Measurements from ENCODE around the gene DIS3L2. TPM values are rescaled to one million over a fixed set of nuclear protein-coding genes. Genes with fewer than 3 reads are reported as not detected.
"Not testable (repeated sequence)": the region's sequence is repeated elsewhere in the genome, so short reads cannot be mapped to it uniquely, and the experiment has no call there.

Gene DIS3L2
- total RNA-seq, 1 experiment from 2014 or later = 22.7 TPM

DNA sequence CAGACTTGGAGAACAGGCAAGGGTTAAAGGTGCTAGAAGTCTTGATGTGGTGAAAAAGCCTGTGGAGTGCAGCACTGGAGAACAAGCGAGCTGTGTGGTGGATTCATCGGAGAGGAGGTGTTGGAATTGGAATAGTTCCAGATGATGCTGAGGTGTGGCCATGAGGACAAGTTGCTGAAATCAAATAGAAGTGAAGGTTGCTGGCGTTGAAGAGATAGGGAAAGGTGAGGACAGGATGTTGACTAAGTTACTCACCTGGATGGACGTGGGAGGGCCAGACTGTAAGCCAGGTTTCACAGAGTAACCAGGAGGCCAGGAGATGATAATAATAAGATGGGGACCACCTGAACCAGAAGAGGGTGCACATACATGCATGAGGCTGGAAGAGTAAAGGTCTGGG lies 173.4 kb downstream of the DIS3L2 start:
- H3K36me3 ChIP-seq (replicated peaks; ENCODE audit: control insufficient read depth, insufficient read depth, low read length) = no peaks in the 10 kb centered on the region
- H3K4me3 ChIP-seq (ENCODE audit: insufficient read depth, low read depth, low read length) = no peak overlapping the region
- H3K27me3 ChIP-seq (ENCODE audit: control insufficient read depth, insufficient read depth, low read length) = no peaks in the 10 kb centered on the region
- DNase-seq = no peak

DNA sequence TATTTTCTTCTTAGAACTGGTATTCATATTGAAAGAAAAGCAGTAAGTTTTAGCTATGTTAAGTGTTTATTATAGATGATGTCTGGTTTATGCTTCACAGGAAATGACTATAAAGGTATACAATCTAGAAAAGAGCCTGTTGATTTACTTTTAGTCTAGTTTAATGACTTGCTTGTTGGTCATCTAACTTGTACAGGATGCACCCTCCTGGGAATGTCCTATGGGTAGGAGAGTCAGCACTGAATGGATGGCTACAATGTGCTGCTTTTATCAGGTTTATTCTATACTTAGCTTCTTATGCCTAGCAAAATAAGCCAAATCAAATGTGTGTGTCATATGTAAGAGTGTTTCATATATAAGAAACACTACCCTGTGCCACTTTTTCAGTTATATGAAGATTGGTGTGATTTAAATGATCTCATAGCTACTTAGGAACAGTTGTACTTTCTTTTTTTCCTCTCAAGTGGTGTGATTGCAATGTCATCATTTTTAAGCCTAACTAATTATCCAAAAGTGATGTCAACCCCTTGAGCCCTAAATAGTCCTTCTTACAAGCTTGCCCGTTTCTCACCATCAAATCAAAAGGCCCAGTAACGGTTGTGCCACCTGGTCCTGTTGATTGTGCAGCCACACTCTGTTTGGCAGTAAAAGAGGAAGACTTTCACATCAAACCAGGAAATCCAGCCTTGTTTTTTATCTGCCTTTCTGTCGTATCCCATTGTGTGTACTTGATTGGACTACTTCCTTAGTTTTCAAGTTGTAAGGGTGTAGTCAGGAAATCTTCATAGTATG lies 176.0 kb downstream of the DIS3L2 start:
- no peaks in the 10 kb centered on the region for H3K36me3 ChIP-seq (replicated peaks; ENCODE audit: control insufficient read depth, insufficient read depth, low read length)
- DNase-seq = no peak
- no peaks in the 10 kb centered on the region for H3K27me3 ChIP-seq (ENCODE audit: control insufficient read depth, insufficient read depth, low read length)
- no peak overlapping the region for H3K4me3 ChIP-seq (ENCODE audit: insufficient read depth, low read depth, low read length)

DNA sequence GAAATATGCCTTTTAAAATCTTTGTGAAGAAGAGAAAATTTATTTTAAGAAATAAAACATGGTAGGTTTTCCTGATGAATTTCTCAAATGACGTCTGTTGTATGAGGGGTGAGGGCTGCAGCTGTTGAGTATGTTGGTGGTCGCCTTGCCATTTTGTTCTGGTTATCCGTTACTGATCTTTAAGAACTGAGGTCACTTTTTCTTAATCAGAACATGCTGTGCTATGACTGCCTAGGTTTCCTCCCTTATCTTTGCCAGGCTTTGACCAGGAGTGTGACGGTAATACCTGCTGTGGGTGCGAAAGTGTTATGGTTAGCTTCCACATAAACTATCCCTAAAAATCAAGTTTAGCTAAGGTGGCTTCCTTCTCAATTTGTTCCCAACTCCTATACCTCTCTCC lies 176.9 kb downstream of the DIS3L2 start:
- H3K4me3 ChIP-seq (ENCODE audit: insufficient read depth, low read depth, low read length) = no peak overlapping the region
- no peaks in the 10 kb centered on the region for H3K36me3 ChIP-seq (replicated peaks; ENCODE audit: control insufficient read depth, insufficient read depth, low read length)
- H3K27me3 ChIP-seq (ENCODE audit: control insufficient read depth, insufficient read depth, low read length) = no peaks in the 10 kb centered on the region
- no peak for DNase-seq

DNA sequence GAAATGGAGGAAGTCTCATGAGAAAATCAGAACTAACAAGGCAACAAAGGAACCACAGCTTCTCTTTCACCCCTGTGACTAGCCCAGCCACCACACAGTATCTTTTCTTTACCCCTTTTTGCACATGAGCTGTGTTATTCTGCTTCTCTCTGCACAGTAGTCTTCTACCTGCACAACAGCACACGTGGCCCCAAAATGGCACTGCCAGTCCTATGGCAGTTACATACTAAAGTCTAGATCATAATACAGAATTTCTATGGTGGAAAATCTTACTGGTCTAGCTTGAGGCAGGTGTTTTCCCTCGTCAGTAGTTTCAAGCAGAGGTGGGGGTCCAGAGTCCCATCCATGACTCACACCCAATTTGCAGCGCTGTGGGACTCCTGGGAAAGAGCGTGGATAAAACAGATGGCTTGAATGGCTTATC lies 177.7 kb downstream of the DIS3L2 start:
- no peak for DNase-seq
- H3K4me3 ChIP-seq (ENCODE audit: insufficient read depth, low read depth, low read length) = no peak overlapping the region
- no peaks in the 10 kb centered on the region for H3K36me3 ChIP-seq (replicated peaks; ENCODE audit: control insufficient read depth, insufficient read depth, low read length)
- no peaks in the 10 kb centered on the region for H3K27me3 ChIP-seq (ENCODE audit: control insufficient read depth, insufficient read depth, low read length)

DNA sequence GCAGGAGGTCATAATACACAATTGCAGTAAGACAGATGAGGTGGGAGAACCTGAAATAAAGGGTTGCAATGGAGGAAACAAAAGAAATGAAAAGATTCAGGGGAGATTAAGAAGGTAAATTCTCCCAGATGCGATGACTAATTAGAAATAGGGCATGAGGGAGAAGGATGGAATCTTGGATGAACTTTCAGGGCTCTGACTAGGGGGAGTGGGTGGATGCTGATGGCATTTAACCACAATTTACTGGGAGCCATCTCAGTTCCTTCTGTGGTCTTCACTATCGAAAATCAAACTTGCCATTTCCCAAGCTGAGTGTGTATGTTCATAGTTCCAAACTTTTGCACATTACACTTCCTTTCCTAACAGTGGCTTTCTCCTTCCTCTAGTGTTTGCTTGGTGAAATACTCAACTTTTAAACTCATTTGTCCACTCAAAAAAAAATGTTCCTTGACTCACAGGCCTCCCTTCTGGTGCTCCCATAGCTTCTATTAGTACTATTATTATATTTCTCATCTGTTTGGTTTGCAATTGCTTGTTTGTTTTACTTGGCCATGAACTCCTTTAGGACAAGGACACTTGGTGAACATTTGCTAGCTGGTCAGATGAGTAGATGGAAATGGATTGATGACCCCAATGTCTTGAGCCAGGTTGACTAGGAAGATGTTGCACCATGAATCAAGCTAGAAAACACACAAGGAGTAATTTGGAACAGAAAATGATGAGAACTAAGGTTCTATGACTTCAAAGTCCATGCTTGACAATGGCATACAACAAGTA lies 178.5 kb downstream of the DIS3L2 start:
- no peaks in the 10 kb centered on the region for H3K27me3 ChIP-seq (ENCODE audit: control insufficient read depth, insufficient read depth, low read length)
- no peaks in the 10 kb centered on the region for H3K36me3 ChIP-seq (replicated peaks; ENCODE audit: control insufficient read depth, insufficient read depth, low read length)
- no peak for DNase-seq
- no peak overlapping the region for H3K4me3 ChIP-seq (ENCODE audit: insufficient read depth, low read depth, low read length)

DNA sequence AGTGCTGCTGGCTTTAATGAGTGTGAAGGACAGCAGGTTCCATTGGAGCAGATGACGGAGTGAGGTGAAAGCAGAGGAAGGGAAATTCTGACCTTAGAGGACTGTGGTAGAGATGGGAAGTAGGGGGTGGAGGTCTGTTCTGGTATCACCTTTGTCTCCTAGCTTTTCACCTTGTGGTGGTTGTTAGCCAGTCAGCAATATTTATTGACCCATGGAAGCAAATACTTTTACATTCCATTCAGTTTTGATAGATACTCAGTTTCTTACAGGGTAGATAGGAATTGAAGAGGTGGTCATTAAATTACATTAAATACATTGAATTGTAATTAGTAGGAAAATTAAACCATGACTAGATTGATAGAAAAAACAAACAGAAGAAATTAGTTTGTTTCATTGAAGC lies 180.1 kb downstream of the DIS3L2 start:
- H3K27me3 ChIP-seq (ENCODE audit: control insufficient read depth, insufficient read depth, low read length) = no peaks in the 10 kb centered on the region
- H3K4me3 ChIP-seq (ENCODE audit: insufficient read depth, low read depth, low read length) = no peak overlapping the region
- no peak for DNase-seq
- H3K36me3 ChIP-seq (replicated peaks; ENCODE audit: control insufficient read depth, insufficient read depth, low read length) = no peaks in the 10 kb centered on the region

DNA sequence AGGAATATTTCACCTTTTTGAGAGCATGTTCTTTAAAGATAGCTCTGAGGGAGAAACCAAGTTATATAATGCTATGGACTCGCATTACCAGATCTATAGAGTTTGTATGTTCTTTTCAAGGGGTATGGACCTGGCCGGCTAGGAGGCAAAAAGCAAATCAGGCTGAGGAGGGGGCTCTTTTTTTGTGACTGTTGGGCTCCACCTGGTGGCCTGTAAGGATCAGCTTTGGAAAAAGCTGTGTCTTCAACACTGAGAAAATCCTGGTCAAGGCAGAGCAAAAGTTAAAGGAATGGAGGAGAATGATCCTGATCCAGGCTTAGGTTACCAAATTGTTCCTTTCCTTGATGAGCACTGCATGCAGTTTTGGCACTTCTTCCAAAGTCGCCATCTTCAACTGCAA lies 180.5 kb downstream of the DIS3L2 start:
- H3K36me3 ChIP-seq (replicated peaks; ENCODE audit: control insufficient read depth, insufficient read depth, low read length) = no peaks in the 10 kb centered on the region
- peak; percentile 50 for DNase-seq
- no peak overlapping the region for H3K4me3 ChIP-seq (ENCODE audit: insufficient read depth, low read depth, low read length)
- no peaks in the 10 kb centered on the region for H3K27me3 ChIP-seq (ENCODE audit: control insufficient read depth, insufficient read depth, low read length)

DNA sequence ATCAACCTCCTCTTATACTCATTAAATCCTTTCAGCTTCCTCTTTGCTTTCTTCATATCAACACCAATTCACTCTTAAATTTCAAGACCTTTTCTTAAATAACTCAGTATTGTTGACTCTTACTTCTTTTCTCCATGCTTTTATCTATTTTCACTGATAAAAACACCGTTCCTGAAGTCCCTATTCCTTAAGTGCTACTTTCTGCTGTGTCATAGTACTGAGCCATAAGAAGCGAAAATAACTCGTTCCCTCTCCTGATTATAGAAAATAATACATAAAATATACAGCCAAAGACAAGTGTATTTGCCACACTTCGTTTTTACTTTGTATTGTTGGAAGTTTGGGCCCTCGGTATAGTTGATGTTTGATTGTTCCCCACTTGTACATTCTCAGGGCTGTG lies 181.0 kb downstream of the DIS3L2 start:
- no peaks in the 10 kb centered on the region for H3K27me3 ChIP-seq (ENCODE audit: control insufficient read depth, insufficient read depth, low read length)
- no peak for DNase-seq
- no peak overlapping the region for H3K4me3 ChIP-seq (ENCODE audit: insufficient read depth, low read depth, low read length)
- H3K36me3 ChIP-seq (replicated peaks; ENCODE audit: control insufficient read depth, insufficient read depth, low read length) = no peaks in the 10 kb centered on the region

DNA sequence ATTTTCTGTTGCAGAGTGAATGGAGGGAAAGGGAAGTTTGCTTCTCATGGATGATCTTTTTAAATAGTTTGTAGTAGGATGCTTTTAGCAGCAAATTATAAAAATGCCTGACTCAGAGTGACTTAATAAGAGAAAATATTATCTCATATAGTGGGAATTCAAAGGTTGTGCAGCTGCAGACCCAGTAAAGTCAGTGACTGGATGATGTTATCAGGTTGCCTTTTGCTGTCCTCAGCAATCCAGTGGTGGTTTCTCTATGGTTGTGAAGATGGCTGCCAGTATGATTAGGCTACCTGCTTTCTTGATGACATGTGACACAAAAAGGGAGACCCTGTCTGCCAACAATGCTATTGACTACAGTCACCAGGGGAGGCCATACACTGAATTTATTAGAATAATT lies 184.8 kb downstream of the DIS3L2 start:
- DNase-seq = no peak
- Histone ChIP-seq H3K27me3 (ENCODE audit: control insufficient read depth, insufficient read depth, low read length) (no peaks in the 10 kb centered on the region), H3K36me3 (replicated peaks; ENCODE audit: control insufficient read depth, insufficient read depth, low read length) (no peaks in the 10 kb centered on the region), H3K4me3 (ENCODE audit: insufficient read depth, low read depth, low read length) (no peak overlapping the region)

DNA sequence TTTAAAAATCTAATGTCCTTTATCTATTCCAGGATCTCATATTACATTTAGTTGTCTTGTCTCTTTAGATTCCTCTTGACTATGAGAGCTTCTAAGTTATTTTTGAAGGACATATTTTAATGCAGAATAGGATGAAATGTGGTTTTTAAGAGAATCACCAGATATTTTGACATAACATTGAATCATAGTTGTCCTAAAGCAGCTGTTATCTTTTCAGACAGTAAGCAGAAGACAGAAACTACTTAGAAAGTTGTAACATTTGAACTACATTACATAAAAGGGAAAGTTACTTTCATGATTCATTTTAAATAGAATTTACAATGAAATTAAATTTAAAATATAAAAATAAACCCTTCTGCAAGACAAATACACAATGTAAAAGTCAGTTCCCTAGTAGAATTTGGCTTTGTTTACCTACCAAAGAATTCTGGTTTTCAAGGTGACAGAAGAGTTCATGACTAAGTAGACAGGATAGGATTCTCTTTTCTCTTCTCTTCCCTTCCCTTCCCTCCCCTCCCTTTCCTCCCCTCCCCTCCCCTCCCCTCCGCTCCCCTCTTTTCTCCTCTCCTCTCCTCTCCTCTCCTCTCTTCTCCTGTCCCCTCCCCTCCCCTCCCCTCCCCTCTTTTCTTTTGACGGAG lies 186.0 kb downstream of the DIS3L2 start:
- Histone ChIP-seq H3K27me3 (ENCODE audit: control insufficient read depth, insufficient read depth, low read length) (no peaks in the 10 kb centered on the region), H3K36me3 (replicated peaks; ENCODE audit: control insufficient read depth, insufficient read depth, low read length) (no peaks in the 10 kb centered on the region), H3K4me3 (ENCODE audit: insufficient read depth, low read depth, low read length) (no peak overlapping the region)
- no peak for DNase-seq

DNA sequence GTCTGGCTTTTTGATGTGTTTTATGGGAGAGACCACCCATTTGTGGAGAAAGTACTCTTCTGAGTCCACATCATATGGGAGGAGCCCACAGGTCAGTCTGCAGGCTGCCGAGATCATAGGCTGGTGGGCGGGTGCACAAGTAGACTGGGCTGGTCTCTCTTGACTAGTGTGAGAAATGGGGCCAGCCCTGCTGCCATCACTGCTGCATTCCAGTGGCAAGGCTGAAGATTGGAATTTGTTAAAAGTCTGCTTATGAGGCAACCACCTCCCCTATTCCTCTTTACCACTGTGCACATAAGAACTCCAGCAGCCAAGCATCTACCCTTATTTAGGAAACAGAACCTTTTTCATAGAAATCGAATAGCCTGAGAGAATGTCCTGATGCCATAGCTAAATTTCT lies 200.7 kb downstream of the DIS3L2 start:
- Histone ChIP-seq H3K4me3 (ENCODE audit: insufficient read depth, low read depth, low read length) (no peak overlapping the region), H3K36me3 (replicated peaks; ENCODE audit: control insufficient read depth, insufficient read depth, low read length) (no peaks in the 10 kb centered on the region), H3K27me3 (ENCODE audit: control insufficient read depth, insufficient read depth, low read length) (no peaks in the 10 kb centered on the region)
- DNase-seq = no peak

DNA sequence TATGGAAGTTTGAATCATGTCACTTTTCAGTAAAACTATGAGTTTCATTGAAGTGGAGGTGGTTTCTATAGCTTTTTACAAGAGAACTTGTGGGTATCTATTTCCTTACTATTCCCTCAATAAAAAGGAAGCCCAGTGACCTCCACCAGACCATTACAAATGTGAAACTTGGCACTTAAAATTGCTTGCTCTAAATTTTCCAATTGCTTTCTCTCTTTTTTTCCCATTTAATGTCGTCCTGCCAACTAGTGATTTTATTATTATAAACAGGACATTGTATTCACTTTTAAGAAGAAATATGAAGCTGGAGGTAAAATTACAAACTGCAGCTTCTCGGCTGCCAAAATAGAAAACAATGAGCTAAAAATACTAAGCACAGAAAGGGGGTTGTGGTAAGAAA lies 208.9 kb downstream of the DIS3L2 start:
- H3K36me3 ChIP-seq (replicated peaks; ENCODE audit: control insufficient read depth, insufficient read depth, low read length) = no peaks in the 10 kb centered on the region
- no peak overlapping the region for H3K4me3 ChIP-seq (ENCODE audit: insufficient read depth, low read depth, low read length)
- no peak for DNase-seq
- H3K27me3 ChIP-seq (ENCODE audit: control insufficient read depth, insufficient read depth, low read length) = no peaks in the 10 kb centered on the region

DNA sequence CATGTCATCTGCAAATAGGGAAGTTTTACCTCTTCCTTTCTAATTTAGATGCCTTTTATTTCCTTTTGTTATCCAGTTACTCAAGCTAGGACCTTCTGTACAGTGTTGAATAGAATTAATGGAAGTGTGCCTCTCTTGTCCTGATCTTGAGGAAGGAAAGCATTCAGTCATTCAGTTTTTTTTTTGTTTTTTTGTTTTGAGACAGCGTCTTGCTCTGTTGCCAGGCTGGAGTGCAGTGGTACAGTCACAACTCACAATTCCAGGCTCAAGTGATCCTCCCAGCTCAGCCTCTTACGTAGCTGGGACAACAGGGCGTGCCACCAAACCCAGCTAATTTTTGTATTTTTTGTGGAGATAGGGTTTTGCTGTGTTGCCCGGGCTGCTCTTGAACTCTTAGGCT lies 213.1 kb downstream of the DIS3L2 start:
- no peaks in the 10 kb centered on the region for H3K27me3 ChIP-seq (ENCODE audit: control insufficient read depth, insufficient read depth, low read length)
- DNase-seq = no peak
- H3K36me3 ChIP-seq (replicated peaks; ENCODE audit: control insufficient read depth, insufficient read depth, low read length) = no peaks in the 10 kb centered on the region

DNA sequence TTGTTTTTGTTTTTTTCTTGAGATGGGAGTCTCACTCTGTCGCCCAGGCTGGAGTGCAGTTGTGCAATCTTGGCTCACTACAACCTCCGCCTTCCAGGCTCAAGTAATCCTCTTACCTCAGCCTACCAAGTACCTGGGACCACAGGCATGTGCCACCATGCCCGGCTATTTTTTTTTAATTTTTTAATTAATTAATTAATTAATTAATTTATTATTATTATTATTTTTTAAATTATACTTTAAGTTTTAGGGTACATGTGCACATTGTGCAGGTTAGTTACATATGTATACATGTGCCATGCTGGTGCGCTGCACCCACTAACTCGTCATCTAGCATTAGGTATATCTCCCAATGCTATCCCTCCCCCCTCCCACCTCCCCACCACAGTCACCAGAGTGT lies 215.1 kb downstream of the DIS3L2 start:
- not testable (repeated sequence) for DNase-seq; H3K4me3 ChIP-seq (ENCODE audit: insufficient read depth, low read depth, low read length); H3K27me3 ChIP-seq (ENCODE audit: control insufficient read depth, insufficient read depth, low read length); H3K36me3 ChIP-seq (replicated peaks; ENCODE audit: control insufficient read depth, insufficient read depth, low read length)

More for the DNA sequence above, 213.1 kb downstream of the DIS3L2 start:
- H3K4me3 ChIP-seq (ENCODE audit: insufficient read depth, low read depth, low read length) = no peak overlapping the region

DNA sequence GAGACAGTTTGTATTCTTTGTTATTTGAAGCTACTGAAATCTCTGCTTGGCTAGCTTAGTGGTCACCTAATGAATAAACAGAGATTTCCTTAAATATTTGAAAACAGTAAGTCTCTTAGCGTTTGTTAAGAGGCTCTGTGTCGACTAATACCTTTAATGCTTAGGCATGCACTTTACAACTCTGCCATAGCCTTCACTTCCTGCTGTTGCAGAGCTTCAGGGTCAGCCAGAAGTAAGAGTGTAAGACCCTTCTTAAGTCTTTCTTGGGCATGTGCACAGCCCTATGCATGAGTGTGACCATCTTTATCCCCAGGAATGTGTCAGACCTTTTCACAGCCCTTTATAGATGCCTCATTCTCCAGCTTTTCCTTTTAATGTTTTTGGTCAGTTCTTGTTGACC lies 221.8 kb downstream of the DIS3L2 start:
- no peak for DNase-seq
- H3K4me3 ChIP-seq (ENCODE audit: insufficient read depth, low read depth, low read length) = no peak overlapping the region
- no peaks in the 10 kb centered on the region for H3K27me3 ChIP-seq (ENCODE audit: control insufficient read depth, insufficient read depth, low read length)
- no peaks in the 10 kb centered on the region for H3K36me3 ChIP-seq (replicated peaks; ENCODE audit: control insufficient read depth, insufficient read depth, low read length)

All from H7 (cell line).